ENCODE data around the gene NME3. TPM values are rescaled to one million over a fixed set of nuclear protein-coding genes. Genes with fewer than 3 reads are reported as not detected.
"Not testable (repeated sequence)": the region's sequence is repeated elsewhere in the genome, so short reads cannot be mapped to it uniquely, and the experiment has no call there.

NME3 gene
- total and polyA plus RNA-seq, 2 donors from 2014 or later = 70.8 to 123 TPM

DNA sequence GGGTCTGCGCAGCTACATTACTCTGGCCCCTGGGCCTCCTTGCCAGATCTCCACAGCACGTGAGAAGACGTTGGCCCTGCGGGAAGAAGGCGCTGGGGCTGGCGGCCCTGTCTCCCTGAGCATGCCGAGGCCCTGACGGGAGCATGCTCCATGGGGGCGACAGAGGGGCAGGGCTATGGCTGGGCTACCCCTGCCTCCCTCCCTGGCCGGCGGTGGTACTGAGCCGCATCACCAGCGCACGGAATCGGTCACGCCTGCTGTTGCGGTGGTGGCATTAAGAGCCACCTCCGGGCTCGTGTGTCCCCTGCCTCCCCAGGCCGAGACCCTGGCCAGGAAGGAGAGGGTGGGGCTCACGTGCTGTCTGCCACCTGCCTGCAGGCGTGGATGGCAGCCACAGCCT lies 37.2 kb downstream of the NME3 start:
- no peak overlapping the region for H3K9ac ChIP-seq (ENCODE audit: low read length in 3 of 3)
- peaks cover 0 to 8% (median 0%) of the 10 kb centered on the region in 3 donors for H3K9me3 ChIP-seq (ENCODE audit: control insufficient read depth in 2 of 3, insufficient read depth in 1 of 3, low read length in 3 of 3)
- peaks cover 8 to 11% (median 9%) of the 10 kb centered on the region in 3 donors for H3K36me3 ChIP-seq (ENCODE audit: control insufficient read depth in 2 of 3, insufficient read depth in 3 of 3, low read length in 3 of 3)
- no peaks in the 10 kb centered on the region for H3K27me3 ChIP-seq (ENCODE audit: control insufficient read depth, insufficient read depth, low read length)
- H3K4me1 ChIP-seq (ENCODE audit: control insufficient read depth in 2 of 3, insufficient read depth in 2 of 3, low read depth in 1 of 3, low read length in 3 of 3) = no peaks in the 10 kb centered on the region
- TF ChIP-seq, protein P1, sequence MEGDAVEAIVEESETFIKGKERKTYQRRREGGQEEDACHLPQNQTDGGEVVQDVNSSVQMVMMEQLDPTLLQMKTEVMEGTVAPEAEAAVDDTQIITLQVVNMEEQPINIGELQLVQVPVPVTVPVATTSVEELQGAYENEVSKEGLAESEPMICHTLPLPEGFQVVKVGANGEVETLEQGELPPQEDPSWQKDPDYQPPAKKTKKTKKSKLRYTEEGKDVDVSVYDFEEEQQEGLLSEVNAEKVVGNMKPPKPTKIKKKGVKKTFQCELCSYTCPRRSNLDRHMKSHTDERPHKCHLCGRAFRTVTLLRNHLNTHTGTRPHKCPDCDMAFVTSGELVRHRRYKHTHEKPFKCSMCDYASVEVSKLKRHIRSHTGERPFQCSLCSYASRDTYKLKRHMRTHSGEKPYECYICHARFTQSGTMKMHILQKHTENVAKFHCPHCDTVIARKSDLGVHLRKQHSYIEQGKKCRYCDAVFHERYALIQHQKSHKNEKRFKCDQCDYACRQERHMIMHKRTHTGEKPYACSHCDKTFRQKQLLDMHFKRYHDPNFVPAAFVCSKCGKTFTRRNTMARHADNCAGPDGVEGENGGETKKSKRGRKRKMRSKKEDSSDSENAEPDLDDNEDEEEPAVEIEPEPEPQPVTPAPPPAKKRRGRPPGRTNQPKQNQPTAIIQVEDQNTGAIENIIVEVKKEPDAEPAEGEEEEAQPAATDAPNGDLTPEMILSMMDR (IDR thresholded peaks at IDR 0.05; ENCODE audit: borderline replicate concordance, extremely low read depth, insufficient read depth) = no peak
- intact Hi-C loops (cut with DNase I) = no loop called here
- no peak overlapping the region for H3K27ac ChIP-seq (ENCODE audit: low read depth in 2 of 2, low read length in 2 of 2)
- DNase-seq = no peak
- H3K4me3 ChIP-seq (ENCODE audit: low read length in 3 of 3) = no peak overlapping the region
- FAIRE-seq = no peak

DNA sequence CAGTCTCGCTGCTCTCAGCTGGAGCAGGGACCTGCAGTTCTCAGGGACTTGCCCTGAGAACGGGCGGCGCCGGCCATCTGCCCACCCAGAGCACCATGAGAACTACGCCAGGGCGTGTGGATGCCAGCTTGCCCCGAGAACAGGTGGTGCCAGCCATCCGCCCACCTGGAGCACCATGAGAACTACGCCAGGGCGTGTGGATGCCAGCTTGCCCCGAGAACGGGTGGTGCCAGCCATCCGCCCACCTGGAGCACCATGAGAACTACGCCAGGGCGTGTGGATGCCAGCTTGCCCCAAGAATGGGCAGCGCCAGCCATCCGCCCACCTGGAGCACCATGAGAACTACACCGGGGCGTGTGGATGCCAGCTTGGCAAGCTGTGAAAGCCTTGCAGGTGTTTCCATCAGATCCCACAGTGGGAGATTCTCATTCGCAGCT lies 38.8 kb downstream of the NME3 start:
- H3K9ac ChIP-seq (ENCODE audit: low read length in 3 of 3); H3K27ac ChIP-seq (ENCODE audit: low read depth in 2 of 2, low read length in 2 of 2); H3K4me3 ChIP-seq (ENCODE audit: low read length in 3 of 3); H3K4me1 ChIP-seq (ENCODE audit: control insufficient read depth in 2 of 3, insufficient read depth in 2 of 3, low read depth in 1 of 3, low read length in 3 of 3); intact Hi-C loops (cut with DNase I); DNase-seq; H3K9me3 ChIP-seq (ENCODE audit: control insufficient read depth in 2 of 3, insufficient read depth in 1 of 3, low read length in 3 of 3); FAIRE-seq; H3K27me3 ChIP-seq (ENCODE audit: control insufficient read depth, insufficient read depth, low read length): not testable (repeated sequence)
- H3K36me3 ChIP-seq (ENCODE audit: control insufficient read depth in 2 of 3, insufficient read depth in 3 of 3, low read length in 3 of 3) = peaks cover 8 to 12% (median 9%) of the 10 kb centered on the region in 3 donors

DNA sequence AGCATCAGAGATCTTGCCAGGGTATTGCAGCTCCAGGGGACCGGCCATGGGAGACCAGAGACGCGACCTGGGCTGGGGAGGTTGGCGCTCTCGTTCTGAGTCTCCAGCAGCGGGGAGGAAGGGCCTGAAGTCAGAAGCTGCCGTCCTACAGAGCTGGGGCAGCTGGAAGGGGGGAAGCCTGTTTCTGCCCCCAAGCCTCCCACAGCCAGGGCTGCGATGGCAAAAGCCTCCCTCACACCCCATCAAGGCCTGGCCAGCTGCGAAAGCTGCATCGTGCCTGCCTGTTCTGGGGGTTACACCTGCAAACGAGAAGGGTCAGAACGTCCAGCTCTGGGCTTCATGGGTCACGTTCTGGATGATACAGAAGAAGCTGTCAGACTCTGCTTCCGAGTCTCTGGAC lies 39.3 kb downstream of the NME3 start:
- Histone ChIP-seq H3K27ac (ENCODE audit: low read depth in 2 of 2, low read length in 2 of 2) (no peak overlapping the region), H3K9ac (ENCODE audit: low read length in 3 of 3) (no peak overlapping the region), H3K27me3 (ENCODE audit: control insufficient read depth, insufficient read depth, low read length) (no peaks in the 10 kb centered on the region), H3K4me1 (ENCODE audit: control insufficient read depth in 2 of 3, insufficient read depth in 2 of 3, low read depth in 1 of 3, low read length in 3 of 3) (no peaks in the 10 kb centered on the region), H3K9me3 (ENCODE audit: control insufficient read depth in 2 of 3, insufficient read depth in 1 of 3, low read length in 3 of 3) (peaks cover 0 to 2% (median 0%) of the 10 kb centered on the region in 3 donors), H3K36me3 (ENCODE audit: control insufficient read depth in 2 of 3, insufficient read depth in 3 of 3, low read length in 3 of 3) (peaks cover 9 to 15% (median 12%) of the 10 kb centered on the region in 3 donors), H3K4me3 (ENCODE audit: low read length in 3 of 3) (no peak overlapping the region)
- no peak for FAIRE-seq
- intact Hi-C loops (cut with DNase I) = no loop called here
- TF ChIP-seq, protein P1 (IDR thresholded peaks at IDR 0.05; ENCODE audit: borderline replicate concordance, extremely low read depth, insufficient read depth) = no peak
- DNase-seq = no peak

DNA sequence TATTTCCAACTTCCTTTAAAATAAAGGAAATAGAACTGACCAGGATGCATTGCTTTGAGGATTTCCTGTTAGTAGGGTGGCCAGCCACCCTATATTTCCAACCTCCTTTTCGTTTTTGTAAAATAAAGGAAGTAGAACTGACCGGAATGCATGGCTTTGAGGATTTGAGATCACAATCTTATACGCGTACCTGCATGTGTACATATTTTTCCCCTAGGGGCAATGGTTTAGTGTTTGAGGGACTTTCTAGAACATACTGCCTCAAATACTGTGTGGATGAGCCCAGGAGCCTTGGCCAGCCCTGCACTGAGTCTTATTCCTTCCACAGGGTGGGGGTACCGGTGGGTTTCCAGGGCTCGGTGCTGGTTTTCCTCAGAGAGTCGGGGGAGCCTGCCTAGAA lies 39.7 kb downstream of the NME3 start:
- Histone ChIP-seq H3K4me1 (ENCODE audit: control insufficient read depth in 2 of 3, insufficient read depth in 2 of 3, low read depth in 1 of 3, low read length in 3 of 3) (no peaks in the 10 kb centered on the region), H3K9me3 (ENCODE audit: control insufficient read depth in 2 of 3, insufficient read depth in 1 of 3, low read length in 3 of 3) (no peaks in the 10 kb centered on the region), H3K27me3 (ENCODE audit: control insufficient read depth, insufficient read depth, low read length) (no peaks in the 10 kb centered on the region), H3K9ac (ENCODE audit: low read length in 3 of 3) (no peak overlapping the region), H3K27ac (ENCODE audit: low read depth in 2 of 2, low read length in 2 of 2) (no peak overlapping the region), H3K36me3 (ENCODE audit: control insufficient read depth in 2 of 3, insufficient read depth in 3 of 3, low read length in 3 of 3) (peaks cover 9 to 16% (median 12%) of the 10 kb centered on the region in 3 donors), H3K4me3 (ENCODE audit: low read length in 3 of 3) (no peak overlapping the region)
- FAIRE-seq (no peak), DNase-seq (no peak)
- intact Hi-C loops (cut with DNase I) = no loop called here
- TF ChIP-seq, protein P1 (IDR thresholded peaks at IDR 0.05; ENCODE audit: borderline replicate concordance, extremely low read depth, insufficient read depth) = no peak
